Osteoblast (primary cell): Measurements from ENCODE around the gene SPINK1. TPM values are rescaled to one million over a fixed set of nuclear protein-coding genes. Genes with fewer than 3 reads are reported as not detected.
"Not testable (repeated sequence)": the region's sequence is repeated elsewhere in the genome, so short reads cannot be mapped to it uniquely, and the experiment has no call there.

ENCODE experiments used
- DNase-seq: peaks from one replicate; pipeline ENCODE4 v3.0.0; 2011; ENCODE audit warnings: low spot score, mixed read lengths; ENCODE audit not compliant: insufficient read length; ENCODE audit errors: missing footprints
- H2AFZ ChIP-seq: 2 replicates; pipeline ENCODE4 v1.6.0; 2011; ENCODE audit warnings: mild to moderate bottlenecking, low read length
- H3K27ac ChIP-seq: 2 replicates; pipeline ENCODE4 v1.5.1; 2011; ENCODE audit warnings: mild to moderate bottlenecking, low read depth, low read length, moderate library complexity
- H3K27me3 ChIP-seq: 2 replicates; pipeline ENCODE4 v1.6.0; 2012; ENCODE audit warnings: mild to moderate bottlenecking, control low read depth, inconsistent platforms, low read length, moderate library complexity; ENCODE audit not compliant: insufficient read depth
- H3K36me3 ChIP-seq: 2 replicates; pipeline ENCODE4 v1.5.1; 2011; ENCODE audit warnings: mild to moderate bottlenecking, low read length, control low read depth, moderate library complexity; ENCODE audit not compliant: insufficient read depth
- H3K4me1 ChIP-seq: 2 replicates; pipeline ENCODE4 v1.5.1; 2011; ENCODE audit warnings: mild to moderate bottlenecking, low read length, control low read depth, moderate library complexity; ENCODE audit not compliant: insufficient read depth
- H3K4me2 ChIP-seq: 2 replicates; pipeline ENCODE4 v1.6.0; 2011; ENCODE audit warnings: mild to moderate bottlenecking, low read length; ENCODE audit not compliant: insufficient read depth
- H3K4me3 ChIP-seq: fragments of 200-600 bp; sonication (generic); 3 replicates; pipeline ENCODE4 v1.5.1; 2012; ENCODE audit warnings: mild to moderate bottlenecking, low read length, inconsistent platforms; ENCODE audit not compliant: insufficient read depth
- H3K79me2 ChIP-seq: 2 replicates; pipeline ENCODE4 v1.6.0; 2012; ENCODE audit warnings: mild to moderate bottlenecking, low read length, control low read depth, inconsistent platforms; ENCODE audit not compliant: insufficient read depth
- H3K9me3 ChIP-seq: 2 replicates; pipeline ENCODE4 v1.5.1; 2011; ENCODE audit warnings: low read depth, low read length, control low read depth
- H4K20me1 ChIP-seq: 2 replicates; pipeline ENCODE4 v1.6.0; 2012; ENCODE audit warnings: mild to moderate bottlenecking, low read length, control low read depth; ENCODE audit not compliant: insufficient read depth
- total RNA-seq: library from RNA; depleted of rRNA; stranded (reverse); fragments of >200 nt; gene quantifications from 2 replicates; pipeline ENCODE4 v1.2.3, GENCODE V29; 2012
- TF ChIP-seq, protein P1 (sequence below): IDR thresholded peaks from 2 replicates; pipeline ENCODE4 v1.5.1; 2011; ENCODE audit warnings: mild to moderate bottlenecking, low read depth, low read length, moderate library complexity; ENCODE audit errors: extremely low read depth

Gene SPINK1
- total RNA-seq, 1 donor = not detected

DNA sequence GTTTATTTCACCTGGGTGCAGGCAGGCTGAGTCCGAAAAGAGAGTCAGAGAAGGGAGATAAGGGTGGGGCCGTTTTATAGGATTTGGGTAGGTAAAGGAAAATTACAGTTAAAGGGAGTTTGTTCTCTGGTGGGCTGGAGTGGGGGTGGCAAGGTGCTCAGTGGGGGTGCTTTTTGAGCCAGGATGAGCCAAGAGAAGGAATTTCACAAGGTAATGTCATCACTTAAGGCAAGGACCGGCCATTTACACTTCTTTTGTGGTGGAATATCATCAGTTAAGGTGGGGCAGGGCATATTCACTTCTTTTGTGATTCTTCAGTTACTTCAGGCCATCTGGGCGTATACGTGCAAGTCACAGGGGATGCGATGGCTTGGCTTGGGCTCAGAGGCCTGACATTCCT is 38.4 kb upstream of the SPINK1 start:
- not testable (repeated sequence) for DNase-seq, H3K27ac ChIP-seq, H3K4me3 ChIP-seq, H3K9me3 ChIP-seq, H3K4me2 ChIP-seq, H3K79me2 ChIP-seq, H3K4me1 ChIP-seq, H3K36me3 ChIP-seq, H4K20me1 ChIP-seq, H3K27me3 ChIP-seq, H2AFZ ChIP-seq

DNA sequence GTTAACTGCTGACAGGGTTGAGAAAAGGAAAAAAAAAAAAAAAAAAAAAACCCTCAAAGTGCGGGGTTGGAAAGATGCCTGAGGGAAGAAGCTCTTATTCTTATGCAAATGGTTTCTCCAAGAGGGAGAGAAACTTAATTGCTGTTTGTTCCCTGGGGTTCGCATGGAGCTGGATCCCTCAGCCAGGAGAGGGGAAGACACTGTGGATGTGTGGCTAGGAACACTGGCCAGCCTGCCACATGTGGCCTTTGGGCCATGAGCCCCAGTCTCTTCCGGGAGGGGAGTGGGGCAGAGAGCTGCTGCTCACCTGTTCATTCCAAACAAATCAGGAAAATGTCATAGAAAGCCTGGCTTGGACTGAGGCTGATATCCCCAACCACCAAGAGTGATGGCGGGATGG is 37.6 kb upstream of the SPINK1 start:
- Histone ChIP-seq H4K20me1 (no peaks in the 10 kb centered on the region), H3K79me2 (no peaks in the 10 kb centered on the region), H2AFZ (no peak overlapping the region)

DNA sequence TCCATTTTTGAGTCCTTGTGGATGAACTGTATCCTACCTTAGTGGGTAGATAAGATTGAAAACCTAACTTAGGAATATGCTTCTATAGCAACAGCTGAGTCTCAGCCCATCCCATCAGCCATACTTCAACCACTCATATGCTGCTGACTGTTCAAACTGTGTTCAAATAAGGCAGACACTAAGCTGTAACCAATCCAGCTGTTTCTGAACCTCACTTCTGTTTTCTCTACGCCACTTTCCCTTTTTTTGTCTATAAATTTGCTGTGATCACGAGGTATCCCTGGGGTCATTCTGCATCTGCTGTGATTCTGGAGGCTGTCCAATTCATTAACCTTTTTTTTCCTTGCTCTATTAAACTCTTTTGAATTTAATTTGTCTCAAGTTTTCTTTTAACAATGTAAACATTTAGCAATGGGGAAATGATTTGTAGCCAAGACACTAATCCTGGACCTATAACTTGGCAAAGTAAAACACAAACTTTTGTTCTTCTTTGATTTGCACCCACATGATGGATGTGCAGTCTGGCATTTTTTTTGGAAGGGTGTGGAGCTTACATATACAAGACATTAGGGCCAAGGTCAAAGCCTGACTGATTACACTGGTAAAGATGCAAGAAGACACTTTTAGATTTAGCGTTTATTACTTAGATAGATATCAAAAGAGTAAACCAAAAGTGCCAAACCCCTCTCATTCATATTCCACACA is 32.1 kb upstream of the SPINK1 start:
- Histone ChIP-seq H3K27me3 (no peaks in the 10 kb centered on the region), H3K27ac (no peak overlapping the region), H3K4me1 (no peaks in the 10 kb centered on the region), H3K4me2 (no peak overlapping the region), H3K4me3 (no peak overlapping the region), H3K36me3 (no peaks in the 10 kb centered on the region), H3K9me3 (no peaks in the 10 kb centered on the region), H2AFZ (no peak overlapping the region), H3K79me2 (no peaks in the 10 kb centered on the region), H4K20me1 (no peaks in the 10 kb centered on the region)
- TF ChIP-seq, protein P1, sequence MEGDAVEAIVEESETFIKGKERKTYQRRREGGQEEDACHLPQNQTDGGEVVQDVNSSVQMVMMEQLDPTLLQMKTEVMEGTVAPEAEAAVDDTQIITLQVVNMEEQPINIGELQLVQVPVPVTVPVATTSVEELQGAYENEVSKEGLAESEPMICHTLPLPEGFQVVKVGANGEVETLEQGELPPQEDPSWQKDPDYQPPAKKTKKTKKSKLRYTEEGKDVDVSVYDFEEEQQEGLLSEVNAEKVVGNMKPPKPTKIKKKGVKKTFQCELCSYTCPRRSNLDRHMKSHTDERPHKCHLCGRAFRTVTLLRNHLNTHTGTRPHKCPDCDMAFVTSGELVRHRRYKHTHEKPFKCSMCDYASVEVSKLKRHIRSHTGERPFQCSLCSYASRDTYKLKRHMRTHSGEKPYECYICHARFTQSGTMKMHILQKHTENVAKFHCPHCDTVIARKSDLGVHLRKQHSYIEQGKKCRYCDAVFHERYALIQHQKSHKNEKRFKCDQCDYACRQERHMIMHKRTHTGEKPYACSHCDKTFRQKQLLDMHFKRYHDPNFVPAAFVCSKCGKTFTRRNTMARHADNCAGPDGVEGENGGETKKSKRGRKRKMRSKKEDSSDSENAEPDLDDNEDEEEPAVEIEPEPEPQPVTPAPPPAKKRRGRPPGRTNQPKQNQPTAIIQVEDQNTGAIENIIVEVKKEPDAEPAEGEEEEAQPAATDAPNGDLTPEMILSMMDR = no peak
- DNase-seq = no peak

More for the DNA sequence above, 37.6 kb upstream of the SPINK1 start:
- Histone ChIP-seq H3K4me3 (no peak overlapping the region), H3K27ac (no peak overlapping the region), H3K4me1 (no peaks in the 10 kb centered on the region), H3K4me2 (no peak overlapping the region), H3K27me3 (no peaks in the 10 kb centered on the region), H3K9me3 (no peaks in the 10 kb centered on the region), H3K36me3 (no peaks in the 10 kb centered on the region)
- DNase-seq = no peak
- TF ChIP-seq, protein P1 = no peak

DNA sequence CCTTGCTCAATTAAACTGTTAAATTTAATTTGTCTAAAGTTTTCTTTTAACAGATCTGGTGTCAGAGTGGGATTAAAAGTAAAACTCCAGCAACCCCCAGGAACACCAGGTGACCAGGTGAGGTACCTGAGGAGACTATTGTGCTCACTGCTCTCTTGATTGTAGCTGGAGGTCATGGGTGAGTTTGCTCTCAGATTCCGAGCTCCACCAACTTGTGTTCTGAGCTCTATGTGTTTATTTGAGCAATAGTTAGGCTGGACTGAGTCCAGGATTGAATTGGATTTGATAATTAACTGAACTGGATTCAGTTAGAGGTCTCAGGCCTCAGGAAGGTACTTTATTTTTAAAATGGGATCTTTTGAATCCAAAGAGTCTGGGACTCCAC is 29.2 kb upstream of the SPINK1 start:
- H3K27ac ChIP-seq = no peak overlapping the region
- no peaks in the 10 kb centered on the region for H4K20me1 ChIP-seq
- H3K4me1 ChIP-seq = no peaks in the 10 kb centered on the region
- H3K4me2 ChIP-seq = no peak overlapping the region
- H3K9me3 ChIP-seq = no peaks in the 10 kb centered on the region
- no peaks in the 10 kb centered on the region for H3K36me3 ChIP-seq
- H3K27me3 ChIP-seq = no peaks in the 10 kb centered on the region
- H3K4me3 ChIP-seq = no peak overlapping the region
- no peak overlapping the region for H2AFZ ChIP-seq
- H3K79me2 ChIP-seq = no peaks in the 10 kb centered on the region
- no peak for DNase-seq
- TF ChIP-seq, protein P1 = no peak
